Stimulated activated naive CD8-positive, alpha-beta T cell treated with anti-CD3 and anti-CD28 coated beads, Interleukin-15, Interleukin-2, amounts not matched to agents 100 ng/mL and 50 ng/mL, for 24 hours (primary cell): ENCODE data around the gene CTNNA2.

Experiments
- H3K27ac Mint-ChIP-seq: one replicate; pipeline ENCODE4 v1.8.0; 2021; ENCODE audit warnings: mild to moderate bottlenecking, mixed read lengths
- H3K27me3 Mint-ChIP-seq: one replicate; pipeline ENCODE4 v1.8.0; 2021; ENCODE audit warnings: mixed read lengths
- H3K36me3 Mint-ChIP-seq: one replicate; pipeline ENCODE4 v1.8.0; 2021; ENCODE audit warnings: low read depth, mixed read lengths
- H3K4me1 Mint-ChIP-seq: one replicate; pipeline ENCODE4 v1.8.0; 2021; ENCODE audit warnings: low read depth, mixed read lengths
- H3K4me3 Mint-ChIP-seq: one replicate; pipeline ENCODE4 v1.8.0; 2021; ENCODE audit warnings: mild to moderate bottlenecking, mixed read lengths
- H3K9me3 Mint-ChIP-seq: one replicate; pipeline ENCODE4 v1.8.0; 2021; ENCODE audit warnings: mixed read lengths

CTNNA2 gene

GRCh38 chr2:80266231-80266630 is 753.4 kb downstream of the CTNNA2 start:
- H3K36me3 Mint-ChIP-seq, result no peaks in the 10 kb centered on the region
- no peaks in the 10 kb centered on the region for H3K4me1 Mint-ChIP-seq
- H3K4me3 Mint-ChIP-seq, result no peak overlapping the region
- no peak overlapping the region for H3K27ac Mint-ChIP-seq
- no peaks in the 10 kb centered on the region for H3K27me3 Mint-ChIP-seq
- peaks cover 11% of the 10 kb centered on the region for H3K9me3 Mint-ChIP-seq

- Mint-ChIP-seq H3K36me3 (no peaks in the 10 kb centered on the region), H3K27ac (no peak overlapping the region), H3K4me1 (no peaks in the 10 kb centered on the region), H3K9me3 (peaks cover 12% of the 10 kb centered on the region), H3K4me3 (no peak overlapping the region), H3K27me3 (no peaks in the 10 kb centered on the region)
Observed at GRCh38 chr2:80269806-80270205, 757.0 kb downstream of the CTNNA2 start.

- Mint-ChIP-seq H3K9me3 (no peaks in the 10 kb centered on the region), H3K27me3 (no peaks in the 10 kb centered on the region), H3K4me3 (no peak overlapping the region), H3K27ac (no peak overlapping the region), H3K36me3 (no peaks in the 10 kb centered on the region), H3K4me1 (no peaks in the 10 kb centered on the region)
Observed at GRCh38 chr2:80280598-80280997, 767.7 kb downstream of the CTNNA2 start.

GRCh38 chr2:80281049-80281448 is 768.2 kb downstream of the CTNNA2 start:
- H3K4me3 Mint-ChIP-seq, result no peak overlapping the region
- no peaks in the 10 kb centered on the region for H3K27me3 Mint-ChIP-seq
- peaks cover 1% of the 10 kb centered on the region for H3K9me3 Mint-ChIP-seq

GRCh38 chr2:80288576-80288975 is 775.7 kb downstream of the CTNNA2 start:
- H3K9me3 Mint-ChIP-seq, result peaks cover 4% of the 10 kb centered on the region
- H3K27ac Mint-ChIP-seq, result no peak overlapping the region
- H3K4me1 Mint-ChIP-seq, result no peaks in the 10 kb centered on the region
- H3K27me3 Mint-ChIP-seq, result no peaks in the 10 kb centered on the region
- no peak overlapping the region for H3K4me3 Mint-ChIP-seq
- no peaks in the 10 kb centered on the region for H3K36me3 Mint-ChIP-seq

More at GRCh38 chr2:80281049-80281448, 768.2 kb downstream of the CTNNA2 start:
- Mint-ChIP-seq H3K27ac (no peak overlapping the region), H3K36me3 (no peaks in the 10 kb centered on the region), H3K4me1 (no peaks in the 10 kb centered on the region)

- H3K9me3 Mint-ChIP-seq, result no peaks in the 10 kb centered on the region
- H3K27ac Mint-ChIP-seq, result no peak overlapping the region
- no peaks in the 10 kb centered on the region for H3K36me3 Mint-ChIP-seq
- H3K27me3 Mint-ChIP-seq, result no peaks in the 10 kb centered on the region
- H3K4me1 Mint-ChIP-seq, result no peaks in the 10 kb centered on the region
- no peak overlapping the region for H3K4me3 Mint-ChIP-seq
Observed at GRCh38 chr2:80291656-80292055, 778.8 kb downstream of the CTNNA2 start.

- no peaks in the 10 kb centered on the region for H3K27me3 Mint-ChIP-seq
- no peaks in the 10 kb centered on the region for H3K9me3 Mint-ChIP-seq
- no peaks in the 10 kb centered on the region for H3K36me3 Mint-ChIP-seq
- no peak overlapping the region for H3K4me3 Mint-ChIP-seq
- no peaks in the 10 kb centered on the region for H3K4me1 Mint-ChIP-seq
- H3K27ac Mint-ChIP-seq, result no peak overlapping the region
Observed at GRCh38 chr2:80292474-80292873, 779.6 kb downstream of the CTNNA2 start.

GRCh38 chr2:80293039-80293438 is 780.2 kb downstream of the CTNNA2 start:
- H3K9me3 Mint-ChIP-seq, result no peaks in the 10 kb centered on the region
- H3K36me3 Mint-ChIP-seq, result no peaks in the 10 kb centered on the region
- no peaks in the 10 kb centered on the region for H3K4me1 Mint-ChIP-seq
- H3K27me3 Mint-ChIP-seq, result no peaks in the 10 kb centered on the region
- H3K27ac Mint-ChIP-seq, result no peak overlapping the region
- no peak overlapping the region for H3K4me3 Mint-ChIP-seq

- Mint-ChIP-seq H3K27me3 (peaks cover 35% of the 10 kb centered on the region), H3K9me3 (no peaks in the 10 kb centered on the region), H3K27ac (no peak overlapping the region), H3K36me3 (no peaks in the 10 kb centered on the region), H3K4me1 (no peaks in the 10 kb centered on the region), H3K4me3 (no peak overlapping the region)
Observed at GRCh38 chr2:80298954-80299353, 786.1 kb downstream of the CTNNA2 start.

GRCh38 chr2:80299661-80300060 is 786.8 kb downstream of the CTNNA2 start:
- no peaks in the 10 kb centered on the region for H3K9me3 Mint-ChIP-seq
- H3K27me3 Mint-ChIP-seq, result peaks cover 39% of the 10 kb centered on the region
- H3K4me1 Mint-ChIP-seq, result no peaks in the 10 kb centered on the region
- H3K27ac Mint-ChIP-seq, result no peak overlapping the region
- H3K4me3 Mint-ChIP-seq, result no peak overlapping the region
- no peaks in the 10 kb centered on the region for H3K36me3 Mint-ChIP-seq

GRCh38 chr2:80300346-80300745 is 787.5 kb downstream of the CTNNA2 start:
- H3K27ac Mint-ChIP-seq, result no peak overlapping the region
- no peaks in the 10 kb centered on the region for H3K9me3 Mint-ChIP-seq
- no peaks in the 10 kb centered on the region for H3K4me1 Mint-ChIP-seq
- peaks cover 46% of the 10 kb centered on the region for H3K27me3 Mint-ChIP-seq
- no peak overlapping the region for H3K4me3 Mint-ChIP-seq
- H3K36me3 Mint-ChIP-seq, result no peaks in the 10 kb centered on the region

- H3K4me1 Mint-ChIP-seq, result no peaks in the 10 kb centered on the region
- H3K4me3 Mint-ChIP-seq, result no peak overlapping the region
- H3K27ac Mint-ChIP-seq, result no peak overlapping the region
- peaks cover 47% of the 10 kb centered on the region for H3K27me3 Mint-ChIP-seq
- no peaks in the 10 kb centered on the region for H3K9me3 Mint-ChIP-seq
- H3K36me3 Mint-ChIP-seq, result no peaks in the 10 kb centered on the region
Observed at GRCh38 chr2:80300954-80301353, 788.1 kb downstream of the CTNNA2 start.

GRCh38 chr2:80302001-80302313 is 789.1 kb downstream of the CTNNA2 start:
- Mint-ChIP-seq H3K9me3 (no peaks in the 10 kb centered on the region), H3K4me3 (no peak overlapping the region), H3K27me3 (peaks cover 52% of the 10 kb centered on the region), H3K4me1 (no peaks in the 10 kb centered on the region), H3K27ac (no peak overlapping the region), H3K36me3 (no peaks in the 10 kb centered on the region)

GRCh38 chr2:80302314-80303005 is 789.6 kb downstream of the CTNNA2 start:
- peaks cover 52% of the 10 kb centered on the region for H3K27me3 Mint-ChIP-seq
- H3K4me1 Mint-ChIP-seq, result no peaks in the 10 kb centered on the region
- no peaks in the 10 kb centered on the region for H3K36me3 Mint-ChIP-seq
- no peak overlapping the region for H3K4me3 Mint-ChIP-seq
- H3K27ac Mint-ChIP-seq, result no peak overlapping the region
- no peaks in the 10 kb centered on the region for H3K9me3 Mint-ChIP-seq

- Mint-ChIP-seq H3K36me3 (no peaks in the 10 kb centered on the region), H3K4me1 (no peaks in the 10 kb centered on the region), H3K27ac (no peak overlapping the region), H3K9me3 (no peaks in the 10 kb centered on the region), H3K27me3 (peaks cover 52% of the 10 kb centered on the region), H3K4me3 (no peak overlapping the region)
Observed at GRCh38 chr2:80303006-80303908, 790.4 kb downstream of the CTNNA2 start.
